HepG2 (cell line): ENCODE measurements around the gene JMJD4.

ENCODE experiments used
- CTCF ChIP-seq: sonication (generic); formaldehyde crosslinking; IDR thresholded peaks from 2 replicates; pipeline ENCODE4 v1.5.0; 2020; ENCODE audit warnings: mild to moderate bottlenecking, missing genetic modification reagents, moderate library complexity
- FOSL1 ChIP-seq: sonication (generic); formaldehyde crosslinking; IDR thresholded peaks from 2 replicates; pipeline ENCODE4 v1.9.0; 2021; ENCODE audit warnings: missing genetic modification reagents, borderline replicate concordance
- HDAC2 ChIP-seq: sonication (generic); formaldehyde crosslinking; IDR thresholded peaks from 2 replicates; pipeline ENCODE4 v1.4.0; 2020; ENCODE audit warnings: missing genetic modification reagents
- KLF12 ChIP-seq: sonication (generic); formaldehyde crosslinking; IDR thresholded peaks from 2 replicates; pipeline ENCODE4 v1.4.0; 2020; ENCODE audit warnings: missing genetic modification reagents, borderline replicate concordance
- ZMYM3 ChIP-seq: sonication (generic); formaldehyde crosslinking; IDR thresholded peaks from 2 replicates; pipeline ENCODE4 v1.5.1; 2020; ENCODE audit warnings: mild to moderate bottlenecking, missing genetic modification reagents
- ZNF143 ChIP-seq: sonication (generic); formaldehyde crosslinking; IDR thresholded peaks from 2 replicates; pipeline ENCODE4 v1.4.0; 2020; ENCODE audit warnings: missing genetic modification reagents
- ZNF251 ChIP-seq: sonication (generic); formaldehyde crosslinking; IDR thresholded peaks from 2 replicates; pipeline ENCODE4 v1.9.0; 2021; ENCODE audit warnings: mild to moderate bottlenecking, missing genetic modification reagents
- ZSCAN30 ChIP-seq: sonication (generic); formaldehyde crosslinking; IDR thresholded peaks from 2 replicates; pipeline ENCODE4 v1.5.0; 2020; ENCODE audit warnings: mild to moderate bottlenecking, missing genetic modification reagents

- TF ChIP-seq HDAC2 (CRISPR knock-in tag) (no peak), FOSL1 (CRISPR knock-in tag) (no peak), ZNF251 (CRISPR knock-in tag) (no peak), ZMYM3 (no peak), CTCF (CRISPR knock-in tag) (no peak), ZNF143 (no peak), ZSCAN30 (CRISPR knock-in tag) (no peak), KLF12 (CRISPR knock-in tag) (no peak)
Measured at GRCh38 chr1:227771326-227771725, 36.2 kb upstream of the JMJD4 start.
